Suprapubic skin (tissue), 4 donors: ENCODE data around the gene OR4X2. TPM values are rescaled to one million over a fixed set of nuclear protein-coding genes. Genes with fewer than 3 reads are reported as not detected.
"Not testable (repeated sequence)": the region's sequence is repeated elsewhere in the genome, so short reads cannot be mapped to it uniquely, and the experiment has no call there.

Source experiments
- DNase-seq, 2 donors: peaks; one replicate each; pipeline ENCODE4 v3.0.0-alpha.2; 2019; ENCODE audit warnings: low spot score in 2 of 2
- H3K27ac ChIP-seq: fragments of 200-600 bp; sonication (generic); one replicate; pipeline ENCODE4 v1.5.1; 2019
- H3K27me3 ChIP-seq: fragments of 200-600 bp; sonication (generic); one replicate; pipeline ENCODE4 v1.5.1; 2019
- H3K36me3 ChIP-seq: fragments of 200-600 bp; sonication (generic); one replicate; pipeline ENCODE4 v1.5.1; 2019
- H3K4me1 ChIP-seq: fragments of 200-600 bp; sonication (generic); one replicate; pipeline ENCODE4 v1.5.1; 2019
- H3K4me3 ChIP-seq: fragments of 200-600 bp; sonication (generic); one replicate; pipeline ENCODE4 v1.5.1; 2019; ENCODE audit warnings: mild to moderate bottlenecking
- H3K9me3 ChIP-seq: fragments of 200-600 bp; sonication (generic); one replicate; pipeline ENCODE4 v1.5.1; 2019
- CTCF ChIP-seq, 2 donors: fragments of 200-600 bp in 1 of 2; fragments of 450-650 bp in 1 of 2; sonication (generic) in 1 of 2; IDR thresholded peaks; one replicate each; pipeline ENCODE4 v1.5.1; 2016 to 2019; ENCODE audit warnings: antibody characterized with exemption in 2 of 2, mild to moderate bottlenecking in 1 of 2, moderate library complexity in 1 of 2
- EP300 ChIP-seq: sonication (generic); formaldehyde crosslinking; IDR thresholded peaks from one replicate; pipeline ENCODE4 v1.6.1; 2017; ENCODE audit warnings: antibody characterized with exemption
- POLR2A ChIP-seq, 2 donors: fragments of 450-650 bp; IDR thresholded peaks; one replicate each; pipeline ENCODE4 v1.6.1; 2017; ENCODE audit warnings: antibody characterized with exemption in 2 of 2, mild to moderate bottlenecking in 2 of 2, moderate library complexity in 2 of 2
- POLR2AphosphoS5 ChIP-seq, 3 donors: sonication (generic); formaldehyde crosslinking; IDR thresholded peaks; one replicate each; pipeline ENCODE4 v1.6.1; 2017; ENCODE audit warnings: antibody characterized with exemption in 3 of 3
- WGBS: methylation state at CpG from one replicate; pipeline ENCODE4 v1.1.5; 2018; 5-methylcytosine and 5-hydroxymethylcytosine counted together
- total RNA-seq, 4 donors: library from RNA; depleted of rRNA; stranded (reverse); fragments of >200 nt; gene quantifications; one replicate each; pipeline ENCODE4 v1.1.0, GENCODE V29; 2016

The OR4X2 gene
- not detected for total RNA-seq

- no peaks in the 10 kb centered on the region for H3K36me3 ChIP-seq
- H3K27me3 ChIP-seq = no peaks in the 10 kb centered on the region
- H3K27ac ChIP-seq = no peak within 1 kb of the TSS
- H3K9me3 ChIP-seq = peaks cover 18% of the 10 kb centered on the region
- no peak for TF ChIP-seq POLR2A (IDR thresholded peaks at IDR 0.05)
- no peak for TF ChIP-seq EP300
- no peak for TF ChIP-seq CTCF (IDR thresholded peaks at IDR 0.05)
- TF ChIP-seq POLR2AphosphoS5 (IDR thresholded peaks at IDR 0.05) = no peak
- H3K4me3 ChIP-seq = no peak within 1 kb of the TSS
- no peak for DNase-seq
- no peaks in the 10 kb centered on the region for H3K4me1 ChIP-seq
These were observed at the start of gene OR4X2 for GRCh38 chr11:48244804-48245203. Gene OR4X2 (plus strand): TSS chr11:48245104. CDS start chr11:48245104, 0 bp downstream.

GRCh38 chr11:48207881-48208280 is 37.0 kb upstream of the OR4X2 start:
- WGBS = 73% methylated on average over 2 of the region's 2 CpGs

GRCh38 chr11:48210052-48210451 is 34.9 kb upstream of the OR4X2 start:
- no peaks in the 10 kb centered on the region for H3K4me1 ChIP-seq
- no peak for DNase-seq
- TF ChIP-seq EP300 (no peak), POLR2AphosphoS5 (IDR thresholded peaks at IDR 0.05) (no peak), CTCF (IDR thresholded peaks at IDR 0.05) (no peak), POLR2A (IDR thresholded peaks at IDR 0.05) (no peak)
- no peak overlapping the region for H3K4me3 ChIP-seq
- no peaks in the 10 kb centered on the region for H3K27me3 ChIP-seq
- H3K9me3 ChIP-seq = no peaks in the 10 kb centered on the region
- no peaks in the 10 kb centered on the region for H3K36me3 ChIP-seq
- 23% methylated on average over 7 of the region's 7 CpGs for WGBS
- H3K27ac ChIP-seq = no peak overlapping the region

More at GRCh38 chr11:48207881-48208280, 37.0 kb upstream of the OR4X2 start:
- TF ChIP-seq EP300 = no peak
- TF ChIP-seq POLR2AphosphoS5 (IDR thresholded peaks at IDR 0.05) = no peak
- Histone ChIP-seq H3K27me3 (no peaks in the 10 kb centered on the region), H3K9me3 (peaks cover 4% of the 10 kb centered on the region), H3K27ac (no peak overlapping the region), H3K4me1 (no peaks in the 10 kb centered on the region), H3K36me3 (no peaks in the 10 kb centered on the region), H3K4me3 (no peak overlapping the region)
- DNase-seq = no peak

- Histone ChIP-seq H3K36me3 (no peaks in the 10 kb centered on the region), H3K27ac (no peak within 1 kb of the TSS), H3K4me3 (no peak within 1 kb of the TSS), H3K4me1 (no peaks in the 10 kb centered on the region), H3K27me3 (no peaks in the 10 kb centered on the region), H3K9me3 (no peaks in the 10 kb centered on the region)
- TF ChIP-seq EP300 (no peak), CTCF (IDR thresholded peaks at IDR 0.05) (no peak), POLR2A (IDR thresholded peaks at IDR 0.05) (no peak), POLR2AphosphoS5 (IDR thresholded peaks at IDR 0.05) (no peak)
- no peak for DNase-seq
- WGBS = 82% methylated on average over 2 of the region's 2 CpGs
These were observed 28.4 kb upstream of the OR4X2 start, which contains the start of gene OR4B1 for GRCh38 chr11:48216510-48216909. Gene OR4B1 (plus strand): TSS chr11:48216810. CDS start chr11:48216810, 0 bp downstream.

GRCh38 chr11:48228761-48229160 is 16.1 kb upstream of the OR4X2 start:
- 93% methylated on average over 10 of the region's 18 CpGs for WGBS
- TF ChIP-seq POLR2A (IDR thresholded peaks at IDR 0.05) (no peak), POLR2AphosphoS5 (IDR thresholded peaks at IDR 0.05) (no peak), CTCF (IDR thresholded peaks at IDR 0.05) (no peak), EP300 (no peak)

GRCh38 chr11:48230057-48230456 is 14.8 kb upstream of the OR4X2 start:
- not testable (repeated sequence) for DNase-seq, H3K36me3 ChIP-seq, H3K9me3 ChIP-seq, H3K4me3 ChIP-seq, H3K27me3 ChIP-seq, H3K4me1 ChIP-seq, H3K27ac ChIP-seq
- 96% methylated on average over 11 of the region's 11 CpGs for whole genome bisulfite sequencing

More at GRCh38 chr11:48228761-48229160, 16.1 kb upstream of the OR4X2 start:
- no peaks in the 10 kb centered on the region for H3K4me1 ChIP-seq
- no peak overlapping the region for H3K4me3 ChIP-seq
- H3K27ac ChIP-seq = no peak overlapping the region
- no peaks in the 10 kb centered on the region for H3K27me3 ChIP-seq
- H3K9me3 ChIP-seq = peaks cover 7% of the 10 kb centered on the region
- DNase-seq = no peak
- H3K36me3 ChIP-seq = no peaks in the 10 kb centered on the region
